HCT116 (cell line): ENCODE measurements around the gene CES4A. TPM values are rescaled to one million over a fixed set of nuclear protein-coding genes. Genes with fewer than 3 reads are reported as not detected.

Experiments used
- ATAC-seq: fragments of 200-7000 bp; cut with Tn5 transposase; 2 replicates; pipeline ENCODE4 v1.9.1; 2020; ENCODE audit warnings: mild to moderate bottlenecking, moderate library complexity
- BruUV-seq: library from RNA; stranded (reverse); fragments of 400-500 nt; replicated peaks from 2 replicates; lab custom pipeline; 2021; lab: Mats Ljungman, UMichigan
- CTCF ChIA-PET: fragments of 300-600 bp; sonication (Branson Sonifier 250); formaldehyde crosslinking; loops from one replicate; lab custom pipeline; 2021; ENCODE audit warnings: antibody characterized with exemption; lab: Charles Lee
- POLR2A ChIA-PET: fragments of 300-600, 350-600 bp; sonication (Branson Sonifier 250); formaldehyde crosslinking; loops from one replicate; lab custom pipeline; 2021; ENCODE audit warnings: antibody characterized with exemption; lab: Charles Lee
- RAD21 ChIA-PET, 2 experiments: fragments of 300-600 bp; sonication (Branson Sonifier 250); formaldehyde crosslinking; loops; one replicate each; lab custom pipeline; 2023; ENCODE audit warnings: low total read pairs in 2 of 2; ENCODE audit not compliant: uncharacterized antibody in 2 of 2, unreplicated experiment in 2 of 2, low non-redundant PET in 1 of 2; lab: Charles Lee
- DNase-seq: peaks from one replicate; pipeline ENCODE4 v3.0.0-alpha.2; 2010; ENCODE audit warnings: low read depth, low spot score
- H2AFZ ChIP-seq: fragments of 200-600 bp; shearing (Covaris generic), sonication (generic); 2 replicates; pipeline ENCODE4 v1.6.1; 2017; ENCODE audit warnings: low read depth, mixed run types, mixed read lengths, antibody characterized with exemption, low read length; ENCODE audit not compliant: poor library complexity, severe bottlenecking
- H3K27ac ChIP-seq: 2 replicates; pipeline ENCODE4 v1.5.1; 2012; ENCODE audit warnings: low read depth, low read length
- H3K27me3 ChIP-seq: fragments of 200-600 bp; sonication (generic); 2 replicates; pipeline ENCODE4 v1.6.1; 2016; ENCODE audit warnings: mixed run types, low read length, mixed read lengths; ENCODE audit not compliant: insufficient read depth
- H3K36me3 ChIP-seq, 2 experiments: fragments of 200-500 bp in 1 of 2; fragments of 200-600 bp in 1 of 2; sonication (Bioruptor generic) in 1 of 2; sonication (generic) in 1 of 2; 2 replicates each; pipeline versions ENCODE4 v1.5.1 to v1.6.1; 2014 to 2016; ENCODE audit warnings: low read length in 2 of 2, inconsistent platforms in 1 of 2, mixed read lengths in 1 of 2, mixed run types in 1 of 2; ENCODE audit not compliant: insufficient read depth in 2 of 2, control insufficient read depth in 1 of 2
- H3K4me1 ChIP-seq, 2 experiments: fragments of 200-600 bp in 1 of 2; sonication (generic) in 1 of 2; 2 replicates each; pipeline versions ENCODE4 v1.5.1 to v1.6.1; 2012 to 2017; ENCODE audit warnings: low read length in 2 of 2, inconsistent platforms in 1 of 2, mild to moderate bottlenecking in 1 of 2, mixed read lengths in 1 of 2, mixed run types in 1 of 2, moderate library complexity in 1 of 2; ENCODE audit not compliant: insufficient read depth in 2 of 2, control insufficient read depth in 1 of 2
- H3K4me2 ChIP-seq: fragments of 200-600 bp; sonication (generic); 2 replicates; pipeline ENCODE4 v1.6.1; 2017; ENCODE audit warnings: mixed run types, low read length, mixed read lengths
- H3K4me3 ChIP-seq, 2 experiments: fragments of 200-600 bp in 1 of 2; sonication (generic) in 1 of 2; replicated peaks in 1 of 2; 2 replicates each; pipeline ENCODE4 v1.5.1; 2011 to 2016; ENCODE audit warnings: low read length in 2 of 2, control low read depth in 1 of 2, low read depth in 1 of 2, mild to moderate bottlenecking in 1 of 2, mixed read lengths in 1 of 2, mixed run types in 1 of 2
- H3K79me2 ChIP-seq: fragments of 200-600 bp; sonication (generic); 2 replicates; pipeline ENCODE4 v1.6.1; 2017; ENCODE audit warnings: mild to moderate bottlenecking, mixed run types, low read length, moderate library complexity, mixed read lengths; ENCODE audit not compliant: insufficient read depth
- H3K9ac ChIP-seq: fragments of 200-600 bp; sonication (generic); 2 replicates; pipeline ENCODE4 v1.6.1; 2016; ENCODE audit warnings: low read length, mixed read lengths
- H3K9me2 ChIP-seq: fragments of 200-600 bp; sonication (generic), shearing (Covaris generic); 2 replicates; pipeline ENCODE4 v1.6.1; 2017; ENCODE audit warnings: mixed run types, mild to moderate bottlenecking, moderate library complexity; ENCODE audit not compliant: insufficient read depth
- H3K9me3 ChIP-seq, 2 experiments: fragments of 200-500 bp in 1 of 2; fragments of 200-600 bp in 1 of 2; sonication (Bioruptor generic) in 1 of 2; sonication (generic) in 1 of 2; 2 replicates each; pipeline ENCODE4 v1.6.1; 2014 to 2017; ENCODE audit warnings: low read length in 2 of 2, mixed read lengths in 2 of 2, inconsistent platforms in 1 of 2, low read depth in 1 of 2, mild to moderate bottlenecking in 1 of 2, mixed run types in 1 of 2, moderate library complexity in 1 of 2; ENCODE audit not compliant: control insufficient read depth in 1 of 2, insufficient read depth in 1 of 2
- H4K20me1 ChIP-seq: fragments of 200-600 bp; sonication (generic), shearing (Covaris generic); 2 replicates; pipeline ENCODE4 v1.6.1; 2017; ENCODE audit warnings: mixed run types, mild to moderate bottlenecking, moderate library complexity; ENCODE audit not compliant: insufficient read depth
- CBX3 ChIP-seq: IDR thresholded peaks from 2 replicates; pipeline ENCODE4 v1.6.1; 2012; ENCODE audit warnings: low read depth
- ELF1 ChIP-seq: IDR thresholded peaks from 2 replicates; pipeline ENCODE4 v1.6.1; 2012; ENCODE audit warnings: low read depth, borderline replicate concordance
- FOSL1 ChIP-seq: IDR thresholded peaks from 2 replicates; pipeline ENCODE4 v1.6.1; 2012; ENCODE audit warnings: low read depth
- POLR2A ChIP-seq: IDR thresholded peaks from 2 replicates; pipeline ENCODE4 v1.7.0; 2011; ENCODE audit warnings: borderline replicate concordance; ENCODE audit not compliant: insufficient read depth, insufficient read length; ENCODE audit errors: extremely low read depth
- RAD21 ChIP-seq: IDR thresholded peaks from 2 replicates; pipeline ENCODE4 v1.6.1; 2012; ENCODE audit warnings: low read depth, mild to moderate bottlenecking
- SIN3A ChIP-seq: IDR thresholded peaks from 2 replicates; pipeline ENCODE4 v1.6.1; 2012; ENCODE audit warnings: low read depth
- intact Hi-C: fragments of 100-400 bp; cut with micrococcal nuclease; formaldehyde crosslinking; loops from 2 replicates; pipeline ENCODE4 v1.10.0; 2022
- total RNA-seq: library from RNA; stranded (reverse); gene quantifications from one replicate; pipeline ENCODE4 v1.2.1, GENCODE V29; 2021; ENCODE audit not compliant: unreplicated experiment

The CES4A gene
- total RNA-seq, 1 experiment from 2014 or later: not detected

DNA sequence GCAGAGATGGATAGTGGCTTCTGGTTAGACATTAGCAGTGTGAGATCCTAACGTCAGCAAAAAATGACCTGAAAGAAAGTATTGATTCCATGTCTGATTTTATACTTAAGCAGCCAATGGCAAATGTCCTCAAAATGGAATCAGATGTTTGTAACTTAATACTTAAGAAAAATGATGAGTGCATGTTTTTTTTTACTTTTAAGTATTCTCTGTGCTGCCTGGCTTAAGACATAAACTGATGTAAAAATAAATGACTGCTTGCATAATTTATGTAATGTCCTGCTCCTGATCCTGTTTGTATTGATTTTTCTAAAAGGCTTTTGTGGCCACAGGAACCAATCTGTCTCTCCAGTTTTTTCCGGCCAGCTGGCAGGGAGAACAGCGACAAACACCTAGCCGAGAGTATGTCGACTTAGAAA, 47.9 kb downstream of the CES4A start:
- H3K4me3 ChIP-seq: no peak overlapping the region
- peaks cover 13% of the 10 kb centered on the region; the same call in 1 of the 2 replicates for H4K20me1 ChIP-seq
- no peak for TF ChIP-seq FOSL1
- no peak for TF ChIP-seq RAD21
- no peak for TF ChIP-seq ELF1
- RAD21 ChIA-PET: no interaction called here
- H3K27ac ChIP-seq: no peak overlapping the region
- no peaks in the 10 kb centered on the region for H3K4me1 ChIP-seq
- no peak overlapping the region for H3K9ac ChIP-seq
- no peak overlapping the region for H2AFZ ChIP-seq
- intact Hi-C loops: no loop called here
- POLR2A ChIA-PET: no interaction called here
- peaks cover 17 to 42% of the 10 kb centered on the region in 2 experiments for H3K36me3 ChIP-seq
- no peak overlapping the region for H3K4me2 ChIP-seq
- H3K9me3 ChIP-seq: no peaks in the 10 kb centered on the region
- H3K79me2 ChIP-seq: peaks cover 99% of the 10 kb centered on the region
- no peaks in the 10 kb centered on the region for H3K9me2 ChIP-seq
- CTCF ChIA-PET: no interaction called here
- H3K27me3 ChIP-seq: no peaks in the 10 kb centered on the region
- no TSS peak for BruUV-seq
- ATAC-seq (no peak), DNase-seq (no peak)

GRCh38 chr16:67039260-67040020, 51.1 kb downstream of the CES4A start:
- Histone ChIP-seq H3K4me2 (no peak overlapping the region), H3K27ac (no peak overlapping the region), H3K9me3 (no peaks in the 10 kb centered on the region), H4K20me1 (peaks cover 13% of the 10 kb centered on the region; the same call in 1 of the 2 replicates), H3K36me3 (peaks cover 17 to 29% of the 10 kb centered on the region in 2 experiments; a peak in 3 of 4 replicates), H3K9ac (no peak overlapping the region), H3K4me3 (no peak overlapping the region), H3K4me1 (no peaks in the 10 kb centered on the region), H2AFZ (no peak overlapping the region), H3K27me3 (no peaks in the 10 kb centered on the region), H3K9me2 (no peaks in the 10 kb centered on the region), H3K79me2 (peaks cover 99% of the 10 kb centered on the region)
- POLR2A ChIA-PET: no interaction called here
- TF ChIP-seq CBX3 (no peak), SIN3A (no peak), POLR2A (no peak)
- no peak for ATAC-seq
- intact Hi-C loops: loop anchor here (2.0 kb wide), 1 partner anchor 15 kb away; no protein-coding TSS in a partner anchor
- RAD21 ChIA-PET: no interaction called here
- DNase-seq: no peak
- CTCF ChIA-PET: no interaction called here
- no TSS peak for BruUV-seq
